ENCODE results near the gene DMRTC2. TPM values are rescaled to one million over a fixed set of nuclear protein-coding genes. Genes with fewer than 3 reads are reported as not detected.

DMRTC2 gene
- total RNA-seq, 1 experiment from 2014 or later, result not detected

- Histone ChIP-seq H3K9ac (ENCODE audit: low read length) (no peak overlapping the region), H3K4me3 (ENCODE audit: low read length) (no peak overlapping the region), H3K27ac (ENCODE audit: low read length) (no peak overlapping the region), H3K9me2 (replicated peaks; ENCODE audit: low read length) (no peaks in the 10 kb centered on the region), H3K4me2 (ENCODE audit: low read length) (no peak overlapping the region), H4K20me1 (ENCODE audit: low read length) (peaks cover 66% of the 10 kb centered on the region), H3F3A (ENCODE audit: low read length, unreplicated experiment) (no peaks in the 10 kb centered on the region), H3K79me2 (ENCODE audit: low read length) (peaks cover 57% of the 10 kb centered on the region), H2AFZ (ENCODE audit: low read length) (no peak overlapping the region), H3K27me3 (ENCODE audit: low read length) (no peaks in the 10 kb centered on the region), H3K36me3 (ENCODE audit: low read depth, low read length) (peaks cover 74% of the 10 kb centered on the region), H3K4me1 (ENCODE audit: insufficient read depth, low read length) (peaks cover 22% of the 10 kb centered on the region), H3K9me3 (ENCODE audit: low read length) (no peaks in the 10 kb centered on the region)
- DNase-seq (no peak), ATAC-seq (no peak)
- intact Hi-C loops (cut with micrococcal nuclease), result no loop called here
- POLR2A ChIA-PET (ENCODE audit: unreplicated experiment), result no interaction called here
- TF ChIP-seq CTCF (conservative IDR thresholded peaks at IDR 0.05; ENCODE audit: low read depth, low read length) (no peak), EZH2 (IDR thresholded peaks at IDR 0.05; ENCODE audit: low read length, unreplicated experiment) (no peak), EZH2phosphoT487 (IDR thresholded peaks at IDR 0.05; ENCODE audit: borderline replicate concordance, low read length) (no peak)
- CTCF ChIA-PET, result no interaction called here
- no TSS peak for BruUV-seq (replicated peaks)
These were observed 21.4 kb downstream of the DMRTC2 start for GRCh38 chr19:41866284-41866683.

GRCh38 chr19:41868120-41868988, 23.5 kb downstream of the DMRTC2 start:
- ChIA-PET CTCF (no interaction called here), POLR2A (ENCODE audit: unreplicated experiment) (no interaction called here)
- H3K9me3 ChIP-seq (ENCODE audit: low read length), result no peaks in the 10 kb centered on the region
- no peak overlapping the region for H3K4me3 ChIP-seq (ENCODE audit: low read length)
- peaks cover 46% of the 10 kb centered on the region for H4K20me1 ChIP-seq (ENCODE audit: low read length)
- no peaks in the 10 kb centered on the region for H3K27me3 ChIP-seq (ENCODE audit: low read length)
- TF ChIP-seq EZH2phosphoT487 (IDR thresholded peaks at IDR 0.05; ENCODE audit: borderline replicate concordance, low read length) (no peak), CTCF (conservative IDR thresholded peaks at IDR 0.05; ENCODE audit: low read depth, low read length) (no peak), EZH2 (IDR thresholded peaks at IDR 0.05; ENCODE audit: low read length, unreplicated experiment) (no peak)
- no peak overlapping the region for H3K9ac ChIP-seq (ENCODE audit: low read length)
- H2AFZ ChIP-seq (ENCODE audit: low read length), result no peak overlapping the region
- H3K79me2 ChIP-seq (ENCODE audit: low read length), result peaks cover 36% of the 10 kb centered on the region
- DNase-seq (no peak), ATAC-seq (no peak)
- no peaks in the 10 kb centered on the region for H3F3A ChIP-seq (ENCODE audit: low read length, unreplicated experiment)
- H3K27ac ChIP-seq (ENCODE audit: low read length), result no peak overlapping the region
- intact Hi-C loops (cut with micrococcal nuclease), result no loop called here
- H3K4me1 ChIP-seq (ENCODE audit: insufficient read depth, low read length), result 0 out of 2 replicates have a peak, but pooled peaks cover 1% of the 10 kb centered on the region
- H3K4me2 ChIP-seq (ENCODE audit: low read length), result no peak overlapping the region
- no TSS peak for BruUV-seq (replicated peaks)
- peaks cover 58% of the 10 kb centered on the region for H3K36me3 ChIP-seq (ENCODE audit: low read depth, low read length)
- no peaks in the 10 kb centered on the region for H3K9me2 ChIP-seq (replicated peaks; ENCODE audit: low read length)

- Histone ChIP-seq H3K9ac (ENCODE audit: low read length) (no peak overlapping the region), H2AFZ (ENCODE audit: low read length) (no peak overlapping the region), H3K4me2 (ENCODE audit: low read length) (no peak overlapping the region), H3K9me3 (ENCODE audit: low read length) (no peaks in the 10 kb centered on the region), H3K27me3 (ENCODE audit: low read length) (no peaks in the 10 kb centered on the region), H3K79me2 (ENCODE audit: low read length) (peaks cover 31% of the 10 kb centered on the region), H3K4me1 (ENCODE audit: insufficient read depth, low read length) (no peaks in the 10 kb centered on the region), H3K4me3 (ENCODE audit: low read length) (no peak overlapping the region), H3K9me2 (replicated peaks; ENCODE audit: low read length) (no peaks in the 10 kb centered on the region), H4K20me1 (ENCODE audit: low read length) (peaks cover 43% of the 10 kb centered on the region), H3K36me3 (ENCODE audit: low read depth, low read length) (peaks cover 55% of the 10 kb centered on the region), H3F3A (ENCODE audit: low read length, unreplicated experiment) (no peaks in the 10 kb centered on the region), H3K27ac (ENCODE audit: low read length) (no peak overlapping the region)
- intact Hi-C loops (cut with micrococcal nuclease), result no loop called here
- DNase-seq (no peak), ATAC-seq (no peak)
- ChIA-PET CTCF (no interaction called here), POLR2A (ENCODE audit: unreplicated experiment) (no interaction called here)
- TF ChIP-seq EZH2phosphoT487 (IDR thresholded peaks at IDR 0.05; ENCODE audit: borderline replicate concordance, low read length), result no peak
- TF ChIP-seq CTCF (conservative IDR thresholded peaks at IDR 0.05; ENCODE audit: low read depth, low read length), result no peak
- no peak for TF ChIP-seq EZH2 (IDR thresholded peaks at IDR 0.05; ENCODE audit: low read length, unreplicated experiment)
- BruUV-seq (replicated peaks), result no TSS peak
These were observed 24.1 kb downstream of the DMRTC2 start for GRCh38 chr19:41868989-41869300.
